ENCODE data around the gene SERINC5. TPM values are rescaled to one million over a fixed set of nuclear protein-coding genes. Genes with fewer than 3 reads are reported as not detected.
"Not testable (repeated sequence)": the region's sequence is repeated elsewhere in the genome, so short reads cannot be mapped to it uniquely, and the experiment has no call there.

Gene SERINC5
- total RNA-seq = 1 to 10 TPM; 2.7 to 8.6 (median 4.3) TPM
- 1 to 10 TPM in 2 of 3 donors, under 1 TPM in 1; 0.70 to 1.8 (median 1.7) TPM for polyA plus RNA-seq
- long read RNA-seq, donor 1, partial matches to known transcripts = 0 of 1 reads
- long read RNA-seq, donor 1, other reads (novel, unspliced or antisense) = 1 of 1 reads
- long read RNA-seq, donor 2 = 0 reads

DNA sequence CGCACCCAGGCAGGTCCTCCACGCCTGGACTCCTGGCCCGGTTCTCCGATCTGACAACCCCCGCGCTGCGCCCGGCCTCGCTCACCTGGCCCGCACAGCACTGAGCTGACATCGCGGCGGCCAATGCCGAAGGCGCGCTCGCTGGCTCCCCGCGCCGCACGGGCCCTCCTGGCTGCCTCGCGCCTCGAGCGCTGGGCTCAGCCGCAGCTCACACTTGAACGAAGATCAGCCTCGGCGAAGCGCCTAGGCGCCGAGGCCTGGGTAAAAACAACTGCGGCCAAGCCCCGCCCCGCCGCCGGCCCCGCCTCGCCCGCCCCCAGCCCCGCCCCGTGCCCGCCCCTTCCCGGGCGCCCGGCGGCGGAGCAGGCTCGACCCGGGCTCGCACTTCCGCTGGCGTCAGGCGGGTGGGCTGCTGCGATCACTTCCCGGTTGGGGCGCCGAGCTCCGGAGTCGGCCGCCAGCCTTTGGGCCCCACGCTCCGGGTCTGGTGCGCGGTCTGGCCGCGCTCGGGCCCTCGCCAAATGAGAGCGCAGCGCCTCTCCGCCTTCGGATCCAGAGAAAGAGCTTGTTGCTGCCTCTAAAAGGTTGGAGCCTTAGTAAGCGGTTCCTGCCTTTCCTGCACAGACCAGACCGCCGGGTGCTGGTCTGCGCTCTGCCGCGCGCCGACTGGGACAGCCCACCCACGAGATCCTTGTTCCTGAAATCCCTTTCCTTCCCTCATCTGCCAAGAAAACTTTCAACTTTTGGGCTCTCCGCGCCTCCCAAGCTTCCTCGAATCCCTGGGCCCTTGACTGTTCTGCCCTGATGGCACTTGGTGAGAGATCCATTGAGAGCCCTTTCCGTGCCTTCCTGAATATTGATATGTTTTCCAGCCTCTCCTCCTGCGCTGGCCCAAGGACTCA lies at the start of gene SERINC5:
SERINC5 (minus strand) TSS at position 238 of the 902 bp plus-strand sequence; CDS start at position 112, 126 bp downstream.
- intact Hi-C loops (cut with DNase I) = loop anchor here (2.0 to 10.0 kb wide), 5 partner anchors 39 to 149 kb away; partner anchors contain the start of gene ZFYVE16 (in 1 of the 2)
- DNase-seq (peak; percentile 87 to 92), ATAC-seq (peak; percentile 87 to 94 (median 89))
- Histone ChIP-seq H3K4me1 (peaks cover 12% of the 10 kb centered on the region), H3K4me3 (peak within 1 kb of the TSS; percentile 94), H3K9me3 (no peaks in the 10 kb centered on the region), H3K36me3 (ENCODE audit: insufficient read depth in 1 of 2, low read depth in 1 of 2) (no peaks in the 10 kb centered on the region), H3K27me3 (ENCODE audit: insufficient read depth in 3 of 3, low read length in 2 of 3) (no peaks in the 10 kb centered on the region), H3K27ac (peak within 1 kb of the TSS; percentile 95)
- WGBS, 3 donors = 1% methylated on average over 50 to 87 of the region's 87 CpGs
- no peak for TF ChIP-seq CTCF (IDR thresholded peaks at IDR 0.05)

DNA sequence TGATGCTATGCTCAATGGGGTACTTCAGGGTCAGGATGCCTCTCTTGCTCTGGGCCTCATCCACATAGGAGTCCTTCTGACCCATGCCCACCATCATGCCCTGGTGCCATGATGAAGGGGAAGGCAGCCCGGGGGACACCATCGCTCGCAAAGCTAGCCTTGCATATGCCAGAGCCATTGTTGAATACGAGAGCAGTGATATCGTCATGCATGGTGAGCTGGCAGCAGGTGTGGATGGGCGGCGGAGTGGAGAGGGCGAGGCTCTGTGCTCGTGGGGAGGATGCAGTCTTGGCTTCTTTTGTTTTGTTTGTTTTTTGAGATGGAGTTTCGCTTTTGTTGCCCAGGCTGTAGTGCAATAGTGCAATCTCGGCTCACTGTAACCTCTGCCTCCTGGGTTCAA lies 46.8 kb upstream of the SERINC5 start:
- DNase-seq (no peak), ATAC-seq (no peak)
- Histone ChIP-seq H3K36me3 (ENCODE audit: insufficient read depth in 1 of 2, low read depth in 1 of 2) (no peaks in the 10 kb centered on the region), H3K27ac (no peak overlapping the region), H3K9me3 (no peaks in the 10 kb centered on the region), H3K27me3 (ENCODE audit: insufficient read depth in 3 of 3, low read length in 2 of 3) (no peaks in the 10 kb centered on the region), H3K4me3 (no peak overlapping the region), H3K4me1 (no peaks in the 10 kb centered on the region)
- no peak for TF ChIP-seq CTCF (IDR thresholded peaks at IDR 0.05)
- intact Hi-C loops (cut with DNase I) = no loop called here
- WGBS, 3 donors = 88 to 92% (median 88%) methylated on average over 11 of the region's 11 CpGs

DNA sequence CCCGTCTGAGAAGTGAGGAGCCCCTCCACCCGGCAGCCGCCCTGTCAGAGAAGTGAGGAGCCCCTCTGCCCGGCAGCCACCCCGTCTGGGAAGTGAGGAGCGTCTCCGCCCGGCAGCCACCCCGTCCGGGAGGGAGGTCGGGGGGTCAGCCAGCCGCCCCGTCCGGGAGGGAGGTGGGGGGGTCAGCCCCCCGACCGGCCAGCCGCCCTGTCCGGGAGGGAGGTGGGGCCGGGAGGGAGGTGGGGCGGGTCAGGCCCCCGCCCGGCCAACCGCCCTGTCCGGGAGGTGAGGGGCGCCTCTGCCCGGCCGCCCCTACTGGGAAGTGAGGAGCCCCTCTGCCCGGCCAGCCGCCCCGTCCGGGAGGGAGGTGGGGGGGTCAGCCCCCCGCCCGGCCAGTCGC lies 45.5 kb upstream of the SERINC5 start:
- H3K27me3 ChIP-seq (ENCODE audit: insufficient read depth in 3 of 3, low read length in 2 of 3); H3K9me3 ChIP-seq; H3K4me1 ChIP-seq; ATAC-seq; H3K27ac ChIP-seq; H3K4me3 ChIP-seq; intact Hi-C loops (cut with DNase I); DNase-seq; H3K36me3 ChIP-seq (ENCODE audit: insufficient read depth in 1 of 2, low read depth in 1 of 2): not testable (repeated sequence)
- 98% methylated on average over 9 to 16 of the region's 34 CpGs; no CpG with 5 or more reads in 1 of the 3 donors for WGBS, 3 donors

DNA sequence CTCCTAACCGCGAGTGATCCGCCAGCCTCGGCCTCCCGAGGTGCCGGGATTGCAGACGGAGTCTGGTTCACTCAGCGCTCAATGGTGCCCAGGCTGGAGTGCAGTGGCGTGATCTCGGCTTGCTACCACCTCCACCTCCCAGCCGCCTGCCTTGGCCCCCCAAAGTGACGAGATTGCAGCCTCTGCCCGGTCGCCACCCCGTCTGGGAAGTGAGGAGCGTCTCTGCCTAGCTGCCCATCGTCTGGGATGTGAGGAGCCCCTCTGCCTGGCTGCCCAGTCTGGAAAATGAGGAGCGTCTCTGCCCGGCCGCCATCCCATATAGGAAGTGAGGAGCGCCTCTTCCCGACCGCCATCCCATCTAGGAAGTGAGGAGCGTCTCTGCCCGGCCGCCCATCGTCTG lies 44.9 kb upstream of the SERINC5 start:
- H3K4me3 ChIP-seq; ATAC-seq; H3K27ac ChIP-seq; intact Hi-C loops (cut with DNase I); DNase-seq; H3K9me3 ChIP-seq; H3K36me3 ChIP-seq (ENCODE audit: insufficient read depth in 1 of 2, low read depth in 1 of 2); H3K27me3 ChIP-seq (ENCODE audit: insufficient read depth in 3 of 3, low read length in 2 of 3); H3K4me1 ChIP-seq: not testable (repeated sequence)
- WGBS, 3 donors = 94 to 96% (median 95%) methylated on average over 9 to 19 of the region's 27 CpGs

DNA sequence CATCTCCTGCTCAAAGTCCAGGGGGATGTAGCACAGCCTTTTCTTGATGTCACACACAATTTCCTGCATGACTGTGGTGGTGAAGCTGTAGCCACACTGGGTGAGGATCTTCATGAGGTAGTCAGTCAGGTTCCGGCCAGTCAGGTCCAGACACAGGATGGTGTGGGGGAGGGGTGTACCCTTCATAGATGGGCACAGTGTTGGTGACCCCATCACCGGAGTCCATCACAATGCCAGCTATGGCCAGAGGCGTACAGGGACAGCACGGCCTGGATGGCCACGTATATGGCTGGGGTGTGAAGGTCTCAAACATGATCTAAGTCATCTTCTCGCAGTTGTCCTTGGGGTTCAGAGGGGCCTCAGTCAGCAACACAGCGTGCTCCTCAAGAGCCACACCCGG lies 44.3 kb upstream of the SERINC5 start:
- no peaks in the 10 kb centered on the region for H3K27me3 ChIP-seq (ENCODE audit: insufficient read depth in 3 of 3, low read length in 2 of 3)
- no peak for TF ChIP-seq CTCF (IDR thresholded peaks at IDR 0.05)
- no peak overlapping the region for H3K27ac ChIP-seq
- DNase-seq = no peak
- 81 to 94% (median 84%) methylated on average over 8 of the region's 8 CpGs for WGBS, 3 donors
- H3K36me3 ChIP-seq (ENCODE audit: insufficient read depth in 1 of 2, low read depth in 1 of 2) = no peaks in the 10 kb centered on the region
- intact Hi-C loops (cut with DNase I) = no loop called here
- no peak overlapping the region for H3K4me3 ChIP-seq
- no peaks in the 10 kb centered on the region for H3K4me1 ChIP-seq
- ATAC-seq = no peak
- no peaks in the 10 kb centered on the region for H3K9me3 ChIP-seq

Measured in psoas muscle (tissue), 8 donors.